Effector memory CD8-positive, alpha-beta T cell (primary cell): ENCODE data around the gene PCBD2.
"Not testable (repeated sequence)": the region's sequence is repeated elsewhere in the genome, so short reads cannot be mapped to it uniquely, and the experiment has no call there.

Source experiments
- ATAC-seq: fragments of 150-1000 bp; cut with Tn5 transposase; replicated peaks from 2 replicates; pipeline ENCODE4 v1.10.0; 2021; ENCODE audit warnings: mild to moderate bottlenecking, moderate library complexity
- DNase-seq, 3 experiments: peaks; one replicate each; pipeline ENCODE4 v3.0.0; 2021
- H3K27ac Mint-ChIP-seq, 2 donors: one replicate each; pipeline ENCODE4 v1.8.0; 2022; ENCODE audit warnings: mild to moderate bottlenecking in 2 of 2, mixed read lengths in 2 of 2, moderate library complexity in 2 of 2
- H3K27me3 Mint-ChIP-seq, 2 donors: one replicate each; pipeline ENCODE4 v1.8.0; 2022; ENCODE audit warnings: mixed read lengths in 2 of 2
- H3K36me3 Mint-ChIP-seq: one replicate; pipeline ENCODE4 v1.8.0; 2022; ENCODE audit warnings: mild to moderate bottlenecking, moderate library complexity, mixed read lengths; ENCODE audit not compliant: insufficient read depth
- H3K4me1 Mint-ChIP-seq, 2 donors: one replicate each; pipeline ENCODE4 v1.8.0; 2022; ENCODE audit warnings: low read depth in 2 of 2, mixed read lengths in 2 of 2
- H3K4me3 Mint-ChIP-seq, 2 donors: one replicate each; pipeline ENCODE4 v1.8.0; 2022; ENCODE audit warnings: mild to moderate bottlenecking in 2 of 2, mixed read lengths in 2 of 2, moderate library complexity in 2 of 2
- H3K9me3 Mint-ChIP-seq, 2 donors: one replicate each; pipeline ENCODE4 v1.8.0; 2022; ENCODE audit warnings: mixed read lengths in 2 of 2

Gene PCBD2

DNA sequence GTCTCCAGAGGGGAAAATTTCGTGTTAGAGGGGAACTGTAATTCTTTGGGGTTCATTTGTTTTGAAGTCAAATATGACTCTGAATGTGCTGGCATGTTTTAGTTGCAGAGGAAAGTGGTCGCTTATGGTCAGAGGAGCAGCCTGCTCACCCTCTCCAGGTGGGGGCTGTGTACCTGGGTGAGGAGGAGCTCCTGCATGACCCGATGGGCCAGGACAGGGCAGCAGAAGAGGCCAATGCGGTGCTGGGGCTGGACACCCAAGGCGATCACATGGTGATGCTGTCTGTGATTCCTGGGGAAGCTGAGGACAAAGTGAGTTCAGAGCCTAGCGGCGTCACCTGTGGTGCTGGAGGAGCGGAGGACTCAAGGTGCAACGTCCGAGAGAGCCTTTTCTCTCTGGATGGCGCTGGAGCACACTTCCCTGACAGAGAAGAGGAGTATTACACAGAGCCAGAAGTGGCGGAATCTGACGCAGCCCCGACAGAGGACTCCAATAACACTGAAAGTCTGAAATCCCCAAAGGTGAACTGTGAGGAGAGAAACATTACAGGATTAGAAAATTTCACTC lies 17.3 kb upstream of the PCBD2 start:
- Mint-ChIP-seq H3K36me3 (peaks cover 44% of the 10 kb centered on the region), H3K9me3 (no peaks in the 10 kb centered on the region), H3K27me3 (no peaks in the 10 kb centered on the region), H3K27ac (peak overlapping the region in 1 of 2 donors; percentile 66), H3K4me1 (peaks cover 20 to 27% of the 10 kb centered on the region in 2 donors), H3K4me3 (no peak overlapping the region)
- no peak for ATAC-seq
- no peak for DNase-seq

DNA sequence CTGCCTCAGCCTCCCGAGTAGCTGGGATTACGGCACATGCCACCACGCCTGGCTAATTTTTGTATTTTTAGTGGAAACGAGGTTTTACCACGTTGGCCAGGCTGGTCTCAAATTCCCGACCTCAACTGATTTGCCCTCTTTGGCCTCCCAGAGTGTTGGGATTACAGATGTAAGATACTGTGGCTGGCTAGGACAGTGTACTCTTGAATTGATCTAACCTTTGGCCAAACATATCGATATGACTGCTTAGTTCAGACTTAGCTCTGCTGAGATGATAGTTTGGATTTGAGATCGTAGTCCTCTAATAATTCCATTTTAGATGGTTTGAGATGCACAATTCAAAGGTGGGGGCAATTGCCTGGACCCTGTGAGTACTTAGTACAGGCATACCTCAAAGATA lies 15.6 kb upstream of the PCBD2 start:
- Mint-ChIP-seq H3K9me3 (no peaks in the 10 kb centered on the region), H3K4me3 (no peak overlapping the region), H3K36me3 (peaks cover 41% of the 10 kb centered on the region), H3K27ac (no peak overlapping the region), H3K4me1 (peaks cover 21 to 27% of the 10 kb centered on the region in 2 donors), H3K27me3 (no peaks in the 10 kb centered on the region)
- no peak for DNase-seq
- ATAC-seq: no peak

DNA sequence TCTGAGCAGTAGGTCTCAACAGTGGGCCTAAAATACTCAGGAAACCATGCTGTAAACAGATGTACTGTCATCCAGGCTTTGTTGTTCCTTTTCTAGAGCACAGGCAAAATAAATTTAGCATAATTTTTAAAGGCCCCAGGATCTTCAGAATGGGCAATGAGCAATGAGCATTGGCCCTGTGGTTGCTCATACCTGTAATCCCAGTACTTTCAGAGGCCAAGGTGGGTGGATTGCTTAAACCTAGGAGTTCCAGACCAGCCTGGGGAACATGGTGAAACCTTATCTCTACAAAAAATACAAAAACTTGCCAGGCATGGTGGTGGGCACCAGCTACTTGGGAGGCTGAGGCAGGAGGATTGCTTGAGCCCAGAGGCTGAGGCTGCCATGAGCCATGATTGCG lies 13.5 kb upstream of the PCBD2 start:
- Mint-ChIP-seq H3K4me3 (no peak overlapping the region), H3K4me1 (peaks cover 13 to 15% of the 10 kb centered on the region in 2 donors), H3K27me3 (no peaks in the 10 kb centered on the region), H3K36me3 (peaks cover 52% of the 10 kb centered on the region), H3K27ac (no peak overlapping the region), H3K9me3 (no peaks in the 10 kb centered on the region)
- no peak for DNase-seq
- ATAC-seq: no peak

DNA sequence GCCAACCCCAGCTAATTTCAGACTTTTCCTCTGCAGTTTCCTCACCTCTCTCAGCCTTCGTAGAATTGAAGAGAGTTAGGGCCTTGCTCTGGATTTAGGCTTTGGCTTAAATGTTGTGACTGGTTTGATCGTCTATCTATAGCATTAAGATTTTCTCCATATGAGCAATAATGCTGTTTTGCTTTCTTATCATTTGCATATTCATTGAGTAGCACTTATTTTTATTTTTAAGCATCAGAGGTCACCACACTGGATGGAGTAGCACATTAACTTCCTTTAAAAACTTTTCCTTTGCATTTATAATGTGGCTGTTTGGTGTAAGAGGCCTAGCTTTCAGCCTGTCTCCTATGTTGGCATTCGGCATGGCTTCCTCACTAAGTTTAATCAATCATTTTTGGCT lies 12.6 kb upstream of the PCBD2 start:
- ATAC-seq (no peak), DNase-seq (no peak)
- Mint-ChIP-seq H3K4me1 (peaks cover 9 to 14% of the 10 kb centered on the region in 2 donors), H3K27me3 (no peaks in the 10 kb centered on the region), H3K36me3 (peaks cover 56% of the 10 kb centered on the region), H3K9me3 (no peaks in the 10 kb centered on the region), H3K27ac (peak overlapping the region; percentile 21 to 57), H3K4me3 (no peak overlapping the region)

DNA sequence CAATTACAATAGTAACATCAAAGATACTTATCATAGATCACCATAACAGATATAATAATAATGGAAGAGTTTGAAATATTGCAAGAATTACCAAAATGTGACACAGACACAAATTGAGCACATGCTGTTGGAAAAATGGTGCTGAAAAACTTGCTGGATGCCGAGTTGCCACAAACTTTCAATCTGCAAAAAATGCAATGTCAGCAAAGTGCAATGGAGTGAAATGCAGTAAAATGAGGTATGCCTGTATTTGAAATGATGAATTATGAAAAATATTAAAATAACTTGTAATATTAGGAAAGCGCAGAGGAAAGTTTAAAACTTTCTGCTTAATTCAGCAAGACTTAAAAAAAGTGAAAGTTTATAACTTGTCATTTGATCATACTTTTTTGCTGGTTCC lies 12.0 kb upstream of the PCBD2 start:
- H3K27ac Mint-ChIP-seq: peak overlapping the region; percentile 21 to 57
- no peaks in the 10 kb centered on the region for H3K9me3 Mint-ChIP-seq
- H3K4me1 Mint-ChIP-seq: peaks cover 6 to 9% of the 10 kb centered on the region in 2 donors
- H3K27me3 Mint-ChIP-seq: no peaks in the 10 kb centered on the region
- DNase-seq (no peak), ATAC-seq (no peak)
- peaks cover 55% of the 10 kb centered on the region for H3K36me3 Mint-ChIP-seq
- no peak overlapping the region for H3K4me3 Mint-ChIP-seq

DNA sequence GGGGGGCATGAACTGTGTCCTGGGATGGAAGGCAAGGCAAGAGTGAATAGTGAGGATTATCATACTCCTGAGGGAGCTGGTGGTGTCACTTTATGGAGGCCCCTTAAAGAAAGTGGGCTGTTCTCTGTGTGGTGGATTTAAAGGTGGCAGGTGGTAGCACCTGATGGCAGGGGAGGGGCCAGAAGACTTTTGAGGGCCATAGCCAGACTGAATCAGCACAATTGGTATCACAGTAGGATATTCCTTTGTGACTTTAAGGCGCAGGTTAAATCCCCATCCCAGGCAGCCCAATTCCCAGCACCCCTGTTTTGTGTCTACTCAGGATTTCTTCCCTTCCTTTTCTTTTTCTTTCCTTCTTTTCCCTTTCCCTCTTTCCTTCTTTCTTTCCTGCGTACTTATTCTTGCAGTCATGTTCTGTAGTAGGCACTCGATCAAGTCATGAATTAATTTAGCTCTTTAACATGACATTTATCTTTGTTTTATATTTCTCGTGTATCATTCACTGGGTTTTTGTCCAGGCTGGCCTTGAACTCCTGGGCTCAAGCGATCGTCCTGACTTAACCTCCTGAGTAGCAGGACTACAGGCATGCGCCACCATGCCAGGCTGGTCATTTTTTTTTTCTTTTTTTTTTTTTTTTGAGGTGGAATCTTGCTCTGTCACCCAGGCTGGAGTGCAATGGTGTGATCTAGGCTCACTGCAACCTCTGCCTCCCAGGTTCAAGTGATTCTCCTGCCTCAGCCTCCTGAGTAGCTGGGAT lies 11.0 kb upstream of the PCBD2 start:
- H3K27me3 Mint-ChIP-seq: no peaks in the 10 kb centered on the region
- H3K27ac Mint-ChIP-seq: peak overlapping the region in 1 of 2 donors; percentile 35

DNA sequence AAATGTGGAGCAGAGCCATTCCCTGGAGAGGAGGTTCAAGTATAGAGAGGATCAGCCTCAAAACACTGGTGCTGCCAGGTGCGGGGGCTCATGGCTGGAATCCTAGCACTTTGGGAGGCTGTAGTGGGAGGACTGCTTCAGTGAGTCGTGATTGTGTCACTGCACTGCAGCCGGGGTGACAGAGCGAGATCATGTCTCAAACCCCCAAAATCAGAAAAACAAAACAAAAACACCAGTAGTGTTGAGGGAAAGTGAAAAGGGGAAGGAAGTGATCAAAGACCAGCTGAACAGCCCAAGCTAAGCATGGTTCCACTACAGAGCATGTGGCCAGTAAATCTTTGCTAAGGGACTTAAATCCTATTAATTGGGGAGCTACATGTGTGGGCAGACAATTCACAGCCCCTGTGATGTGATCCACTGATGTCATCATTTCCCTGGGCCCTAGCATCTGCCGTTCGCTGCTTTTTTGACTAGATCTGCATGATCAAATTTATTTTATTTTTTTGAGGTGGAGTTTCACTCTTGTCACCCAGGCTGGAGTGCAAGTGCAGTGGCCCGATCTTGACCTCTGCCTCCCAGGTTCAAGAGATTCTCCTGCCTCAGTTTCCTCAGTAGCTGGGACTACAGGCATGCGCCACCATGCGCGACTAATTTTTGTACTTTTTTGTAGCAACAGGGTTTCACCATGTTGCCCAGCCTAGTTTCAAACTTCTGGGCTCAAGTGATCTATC lies 2.7 kb upstream of the PCBD2 start:
- H3K36me3 Mint-ChIP-seq: peaks cover 59% of the 10 kb centered on the region
- no peaks in the 10 kb centered on the region for H3K27me3 Mint-ChIP-seq
- peaks cover 3 to 5% of the 10 kb centered on the region in 2 donors for H3K4me1 Mint-ChIP-seq
- no peak for ATAC-seq
- no peak overlapping the region for H3K4me3 Mint-ChIP-seq
- DNase-seq: no peak
- H3K9me3 Mint-ChIP-seq: no peaks in the 10 kb centered on the region
- H3K27ac Mint-ChIP-seq: peak overlapping the region in 1 of 2 donors; percentile 76

More for the DNA sequence above, 11.0 kb upstream of the PCBD2 start:
- ATAC-seq: no peak
- peaks cover 6% of the 10 kb centered on the region in 2 donors for H3K4me1 Mint-ChIP-seq
- no peak for DNase-seq
- no peaks in the 10 kb centered on the region for H3K9me3 Mint-ChIP-seq
- no peak overlapping the region for H3K4me3 Mint-ChIP-seq
- H3K36me3 Mint-ChIP-seq: peaks cover 60% of the 10 kb centered on the region

DNA sequence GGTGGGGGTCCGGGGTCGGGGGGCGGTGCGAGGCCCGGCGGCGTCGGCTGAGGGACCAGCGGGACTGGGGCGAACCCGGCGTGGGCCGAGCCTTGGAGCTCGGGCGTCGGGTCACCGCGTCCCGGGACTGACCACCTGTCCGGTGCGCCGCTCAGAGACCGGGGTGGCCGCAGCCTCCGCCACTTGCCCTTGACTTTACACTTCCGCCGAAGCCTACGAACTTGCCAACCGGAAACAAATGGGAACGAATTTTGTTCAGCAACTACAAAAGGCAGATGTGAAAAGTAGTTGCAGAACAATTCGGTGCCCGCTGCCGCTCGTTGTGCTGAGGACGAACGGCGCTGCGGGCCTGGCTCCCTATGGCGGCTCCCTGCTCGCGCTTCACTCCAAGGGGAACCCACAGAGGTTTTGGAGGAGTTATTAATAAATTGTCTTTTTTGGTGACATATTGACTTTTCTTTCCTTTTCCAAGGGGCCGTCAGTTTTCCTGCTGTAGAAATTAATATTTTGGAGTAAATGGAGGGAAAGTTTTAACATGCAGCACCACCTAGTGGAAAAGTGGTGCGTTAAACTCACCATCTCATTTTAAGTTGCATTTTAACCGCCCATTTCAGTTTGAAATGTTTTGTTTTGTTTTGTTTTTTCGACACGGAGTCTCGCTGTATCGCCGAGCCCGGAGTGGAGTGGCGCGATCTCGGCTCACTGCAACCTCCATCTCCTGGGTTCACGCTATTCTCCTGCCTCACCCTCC lies 490 bp downstream of the PCBD2 start:
- ATAC-seq: peak; percentile 25
- Mint-ChIP-seq H3K4me1 (peaks cover 3 to 5% of the 10 kb centered on the region in 2 donors), H3K36me3 (peaks cover 43% of the 10 kb centered on the region), H3K9me3 (no peaks in the 10 kb centered on the region), H3K27me3 (no peaks in the 10 kb centered on the region), H3K4me3 (peak overlapping the region; percentile 90 to 93), H3K27ac (peak overlapping the region; percentile 93 to 98)
- peak; percentile 51 to 73 (median 55) for DNase-seq

DNA sequence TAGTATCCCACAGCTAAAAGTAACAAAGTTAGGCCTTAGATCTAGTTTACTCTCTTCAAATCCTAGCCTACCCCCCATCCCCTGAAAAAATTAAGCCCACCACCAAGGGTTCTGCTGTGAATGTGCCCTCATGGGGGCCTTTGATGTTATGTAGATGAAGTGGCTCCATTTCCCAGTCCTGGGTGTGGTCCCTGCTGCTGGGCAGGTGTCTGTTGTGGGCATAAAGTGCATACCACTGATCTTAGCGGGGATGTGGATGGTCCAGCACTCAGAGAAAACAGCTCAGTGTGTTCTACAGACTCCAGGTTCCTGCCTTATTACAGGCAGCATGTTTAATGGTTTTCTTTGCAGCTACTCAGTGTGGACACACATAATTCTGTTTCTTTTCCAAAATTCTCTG lies 1.9 kb downstream of the PCBD2 start:
- ATAC-seq: no peak
- H3K4me3 Mint-ChIP-seq: peak overlapping the region in 1 of 2 donors; percentile 90
- peak overlapping the region; percentile 93 to 98 for H3K27ac Mint-ChIP-seq
- no peaks in the 10 kb centered on the region for H3K27me3 Mint-ChIP-seq
- peaks cover 41% of the 10 kb centered on the region for H3K36me3 Mint-ChIP-seq
- peaks cover 3 to 5% of the 10 kb centered on the region in 2 donors for H3K4me1 Mint-ChIP-seq
- H3K9me3 Mint-ChIP-seq: no peaks in the 10 kb centered on the region
- DNase-seq: no peak

DNA sequence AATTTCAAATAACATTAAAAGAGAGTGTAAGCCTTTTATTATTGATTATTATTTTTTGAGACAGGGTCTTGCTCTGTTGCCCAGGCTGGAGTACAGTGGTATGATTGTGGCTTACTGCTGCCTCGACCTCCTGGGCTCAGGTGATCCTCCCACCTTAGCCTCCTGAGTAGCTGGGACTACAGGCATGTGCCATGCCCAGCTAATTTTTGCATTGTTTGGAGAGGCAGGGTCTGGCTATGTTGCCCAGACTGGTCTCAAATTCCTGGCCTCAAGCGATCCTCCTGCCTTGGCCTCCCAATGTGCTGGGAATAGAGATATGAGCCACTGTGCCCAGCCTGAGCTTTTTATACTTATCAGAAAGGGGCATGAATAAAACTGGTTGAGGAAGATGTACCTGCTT lies 5.8 kb downstream of the PCBD2 start:
- not testable (repeated sequence) for H3K9me3 Mint-ChIP-seq, H3K4me3 Mint-ChIP-seq, DNase-seq, H3K27ac Mint-ChIP-seq, H3K27me3 Mint-ChIP-seq, H3K4me1 Mint-ChIP-seq, ATAC-seq
- H3K36me3 Mint-ChIP-seq: peaks cover 14% of the 10 kb centered on the region

DNA sequence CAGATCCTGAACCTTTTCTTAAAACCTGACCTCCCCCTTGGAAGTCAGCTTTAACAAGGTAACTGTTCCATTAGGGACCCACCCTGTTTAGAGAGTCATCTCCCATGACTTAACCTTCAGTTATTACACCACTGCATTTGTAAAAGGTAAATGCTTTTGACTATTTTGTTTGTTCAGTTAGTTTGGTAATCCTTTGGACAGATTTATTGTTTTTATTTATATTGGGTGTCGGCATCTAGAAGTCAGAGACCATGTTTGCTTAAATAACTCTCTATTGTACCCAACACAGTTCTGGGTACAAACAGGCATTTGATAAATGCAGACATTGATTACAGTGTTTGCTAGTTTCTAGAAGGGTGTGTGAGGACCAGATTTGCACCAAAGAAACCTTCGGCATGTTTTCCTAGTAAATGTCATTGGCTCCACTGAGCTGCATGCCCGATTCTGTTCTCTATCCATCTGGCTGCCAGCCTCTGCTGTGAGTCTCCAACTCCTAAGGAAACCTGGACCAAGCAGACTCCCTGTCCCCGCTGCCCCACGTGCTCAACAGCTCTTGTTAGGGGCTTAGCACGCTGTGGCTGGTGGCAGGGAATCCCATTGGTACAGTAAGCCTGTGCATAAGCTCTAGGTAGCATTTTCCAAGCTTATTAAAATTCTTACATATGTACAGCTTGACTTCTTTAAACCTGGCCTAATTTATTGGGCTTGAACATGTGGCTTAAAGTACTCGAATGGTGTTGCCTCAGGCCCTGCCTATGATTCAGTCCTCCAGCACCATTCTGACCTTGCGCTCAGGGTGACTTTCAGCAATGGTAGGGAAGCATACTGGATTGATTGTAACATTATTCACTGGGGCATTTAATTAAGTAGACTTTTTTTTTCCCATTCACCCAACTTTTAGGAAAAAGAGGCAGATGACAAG lies 6.6 kb downstream of the PCBD2 start:
- no peak overlapping the region for H3K4me3 Mint-ChIP-seq

DNA sequence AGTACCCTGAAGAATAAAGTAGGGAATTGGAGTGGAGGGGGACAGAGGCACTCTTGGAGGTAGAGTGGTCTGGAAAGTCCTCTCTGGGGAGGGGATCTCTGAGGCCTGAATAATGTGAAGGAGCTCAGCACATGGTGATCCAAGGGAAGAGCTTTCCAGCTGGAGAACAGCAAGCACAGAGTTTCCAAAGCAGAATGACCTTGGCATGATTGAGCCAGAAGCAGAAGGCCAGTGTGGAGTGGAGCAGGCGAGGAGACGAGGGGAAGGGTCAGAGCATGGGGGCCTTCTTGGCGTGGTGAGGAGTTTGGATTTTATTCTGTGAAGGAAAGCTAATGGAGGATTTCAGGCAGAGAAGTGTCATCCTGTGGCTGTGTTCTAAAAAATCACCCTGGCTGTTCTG lies 8.3 kb downstream of the PCBD2 start:
- no peaks in the 10 kb centered on the region for H3K9me3 Mint-ChIP-seq
- H3K27me3 Mint-ChIP-seq: no peaks in the 10 kb centered on the region
- no peaks in the 10 kb centered on the region for H3K4me1 Mint-ChIP-seq
- H3K36me3 Mint-ChIP-seq: no peaks in the 10 kb centered on the region
- no peak for DNase-seq
- no peak for ATAC-seq
- H3K27ac Mint-ChIP-seq: no peak overlapping the region
- no peak overlapping the region for H3K4me3 Mint-ChIP-seq

More for the DNA sequence above, 6.6 kb downstream of the PCBD2 start:
- Mint-ChIP-seq H3K4me1 (peaks cover 0 to 3% of the 10 kb centered on the region in 2 donors), H3K9me3 (no peaks in the 10 kb centered on the region), H3K27ac (no peak overlapping the region), H3K27me3 (no peaks in the 10 kb centered on the region), H3K36me3 (peaks cover 12% of the 10 kb centered on the region)
- DNase-seq (no peak), ATAC-seq (no peak)
